K562 (cell line): Measurements from ENCODE around the gene SAP25. TPM values are rescaled to one million over a fixed set of nuclear protein-coding genes. Genes with fewer than 3 reads are reported as not detected.

ENCODE experiments used
- ATAC-seq: fragments of 200-7000 bp; cut with Tn5 transposase; 3 replicates; pipeline ENCODE4 v1.9.1; 2020; ENCODE audit warnings: moderate library complexity
- BruUV-seq: library from RNA; stranded (reverse); fragments of 400-500 nt; replicated peaks from 2 replicates; lab custom pipeline; 2021; lab: Mats Ljungman, UMichigan
- CTCF ChIA-PET: fragments of 300-600 bp; formaldehyde crosslinking; extraction: SDS; loops from one replicate; lab custom pipeline; 2021; ENCODE audit warnings: low intra/inter-chr PET ratio; lab: Yijun Ruan, JAX
- POLR2A ChIA-PET: fragments of 300-600, 350-650 bp; sonication (Branson Sonifier 250); formaldehyde crosslinking; extraction: SDS; loops from one replicate; lab custom pipeline; 2021; ENCODE audit warnings: antibody characterized with exemption, inconsistent platforms; lab: Yijun Ruan, JAX
- DNase-seq, 4 experiments: peaks; one replicate each; pipeline versions ENCODE4 v3.0.0 to v3.0.0-alpha.2; 2011 to 2018; ENCODE audit warnings: low spot score in 3 of 4, mixed read lengths in 3 of 4; ENCODE audit errors: extremely low read depth in 1 of 4
- FAIRE-seq: peaks from 2 replicates; lab custom pipeline; 2011; peaks lifted over from hg19 to GRCh38; lab: Jason Lieb, UNC
- H2AFZ ChIP-seq: 2 replicates; pipeline ENCODE4 v1.6.0; 2011; ENCODE audit warnings: low read depth, low read length, control low read depth, inconsistent platforms
- H3K27ac ChIP-seq: fragments of 200-600 bp; 3 replicates; pipeline ENCODE4 v1.8.0; 2011; ENCODE audit warnings: low read depth, mild to moderate bottlenecking, control low read depth, inconsistent platforms, low read length, moderate library complexity, mixed read lengths; ENCODE audit errors: extremely low read depth
- H3K27me3 ChIP-seq, 2 experiments: fragments of 300-600 bp in 1 of 2; 2 replicates in 1 of 2; 3 replicates in 1 of 2; pipeline versions ENCODE4 v1.6.0 to v1.8.0; 2011; ENCODE audit warnings: inconsistent platforms in 2 of 2, low read length in 2 of 2, mild to moderate bottlenecking in 1 of 2, mixed read lengths in 1 of 2, moderate library complexity in 1 of 2; ENCODE audit not compliant: control insufficient read depth in 2 of 2, insufficient read depth in 2 of 2
- H3K36me3 ChIP-seq: fragments of 300-600 bp; 3 replicates; pipeline ENCODE4 v1.8.0; 2011; ENCODE audit warnings: mild to moderate bottlenecking, low read length, inconsistent platforms; ENCODE audit not compliant: control insufficient read depth, insufficient read depth
- H3K4me1 ChIP-seq, 2 experiments: fragments of 200-600 bp in 1 of 2; replicated peaks in 1 of 2; 2 replicates in 1 of 2; 3 replicates in 1 of 2; pipeline versions ENCODE4 v1.5.1 to v1.8.0; 2011; ENCODE audit warnings: inconsistent platforms in 2 of 2, low read length in 2 of 2, mild to moderate bottlenecking in 1 of 2, mixed read lengths in 1 of 2, moderate library complexity in 1 of 2; ENCODE audit not compliant: control insufficient read depth in 2 of 2, insufficient read depth in 2 of 2
- H3K4me2 ChIP-seq: 2 replicates; pipeline ENCODE4 v1.6.1; 2011; ENCODE audit warnings: low read length, control low read depth, inconsistent platforms, mixed read lengths; ENCODE audit not compliant: insufficient read depth
- H3K4me3 ChIP-seq: fragments of 200-600 bp; sonication (generic), shearing (Covaris generic); 2 replicates; pipeline ENCODE4 v1.5.1; 2016; ENCODE audit warnings: control low read depth, inconsistent platforms
- H3K79me2 ChIP-seq: fragments of 200-600 bp; 3 replicates; pipeline ENCODE4 v1.8.0; 2011; ENCODE audit warnings: low read length, inconsistent platforms; ENCODE audit not compliant: control insufficient read depth, insufficient read depth
- H3K9ac ChIP-seq, 2 experiments: 2 replicates each; pipeline versions ENCODE4 v1.6.0 to v1.6.1; 2011; ENCODE audit warnings: low read depth in 2 of 2, low read length in 2 of 2, control low read depth in 1 of 2, inconsistent platforms in 1 of 2, mild to moderate bottlenecking in 1 of 2, mixed read lengths in 1 of 2; ENCODE audit not compliant: insufficient read depth in 1 of 2
- H3K9me1 ChIP-seq: one replicate; pipeline ENCODE4 v1.6.0; 2011; ENCODE audit warnings: inconsistent platforms, mild to moderate bottlenecking, low read length, moderate library complexity; ENCODE audit not compliant: control insufficient read depth, insufficient read depth
- H3K9me3 ChIP-seq: replicated peaks from 2 replicates; pipeline ENCODE4 v1.5.1; 2011; ENCODE audit warnings: low read depth, low read length, inconsistent platforms; ENCODE audit not compliant: control insufficient read depth, insufficient read depth
- H4K20me1 ChIP-seq: replicated peaks from 2 replicates; pipeline ENCODE4 v1.6.1; 2011; ENCODE audit warnings: low read length, inconsistent platforms, mixed read lengths; ENCODE audit not compliant: control insufficient read depth, insufficient read depth
- ARID3A ChIP-seq: IDR thresholded peaks from 2 replicates; pipeline ENCODE4 v1.6.1; 2012; ENCODE audit warnings: low read depth, low read length, improper control_type of control experiment, borderline replicate concordance
- EGR1 ChIP-seq: fragments of 450-650 bp; conservative IDR thresholded peaks from 2 replicates; pipeline ENCODE4 v1.6.1; 2017; ENCODE audit warnings: mild to moderate bottlenecking
- FOXJ3 ChIP-seq: sonication (generic); formaldehyde crosslinking; IDR thresholded peaks from 2 replicates; pipeline ENCODE4 v1.4.0; 2020; ENCODE audit warnings: mild to moderate bottlenecking, missing genetic modification reagents
- HDGF ChIP-seq: fragments of 450-650 bp; IDR thresholded peaks from 2 replicates; pipeline ENCODE4 v1.6.1; 2016
- HMGN3 ChIP-seq: IDR thresholded peaks from 2 replicates; pipeline ENCODE4 v1.6.1; 2011; ENCODE audit warnings: borderline replicate concordance, low read depth, mild to moderate bottlenecking, mixed read lengths, low read length; ENCODE audit not compliant: insufficient read length; ENCODE audit errors: extremely low read depth
- IRF2 ChIP-seq: sonication (generic); formaldehyde crosslinking; IDR thresholded peaks from 2 replicates; pipeline ENCODE4 v1.8.1; 2022; ENCODE audit warnings: mild to moderate bottlenecking, missing genetic modification reagents
- NKRF ChIP-seq: fragments of 450-650 bp; IDR thresholded peaks from 2 replicates; pipeline ENCODE4 v1.6.1; 2016; ENCODE audit warnings: borderline replicate concordance
- PHB ChIP-seq: fragments of 250-450 bp; sonication (Bioruptor Pico); IDR thresholded peaks from 2 replicates; pipeline ENCODE4 v1.5.0; 2021
- POLR2AphosphoS2 ChIP-seq: IDR thresholded peaks from 2 replicates; pipeline ENCODE4 v1.6.1; 2012; ENCODE audit warnings: low read length, improper control_type of control experiment
- PRDM10 ChIP-seq: fragments of 450-650 bp; IDR thresholded peaks from 2 replicates; pipeline ENCODE4 v1.6.1; 2018; ENCODE audit not compliant: partially characterized antibody
- RAD51 ChIP-seq: fragments of 450-650 bp; IDR thresholded peaks from 2 replicates; pipeline ENCODE4 v1.7.1; 2016; ENCODE audit warnings: low read depth, mild to moderate bottlenecking, borderline replicate concordance
- SRSF1 ChIP-seq: fragments of 200-400 bp; formaldehyde crosslinking; IDR thresholded peaks from 2 replicates; pipeline ENCODE4 v1.6.1; 2017; ENCODE audit warnings: mild to moderate bottlenecking, low read depth, low read length, moderate library complexity
- ZBTB43 ChIP-seq: sonication (generic); formaldehyde crosslinking; IDR thresholded peaks from 2 replicates; pipeline ENCODE4 v1.8.0; 2023; ENCODE audit warnings: mild to moderate bottlenecking, missing genetic modification reagents
- ZFP36 ChIP-seq: fragments of 150-350 bp; IDR thresholded peaks from 2 replicates; pipeline ENCODE4 v1.6.1; 2018; ENCODE audit warnings: low read length, low read depth; ENCODE audit not compliant: partially characterized antibody
- ZNF239 ChIP-seq: fragments of 250-450 bp; sonication (Bioruptor Pico); IDR thresholded peaks from 2 replicates; pipeline ENCODE4 v1.4.0; 2020; ENCODE audit warnings: mild to moderate bottlenecking
- WGBS: fragments of 100-300 bp; shearing (Covaris generic); methylation state at CpG from one replicate; pipeline ENCODE4 v1.1.6; 2016; ENCODE audit warnings: low coverage, mixed read lengths; ENCODE audit not compliant: insufficient coverage; ENCODE audit errors: missing lambda C conversion rate; 5-methylcytosine and 5-hydroxymethylcytosine counted together
- in situ Hi-C: fragments of 300-500 bp; cut with MboI; formaldehyde crosslinking; loops from 4 replicates; pipeline ENCODE4 v1.15.0; 2018; ENCODE audit warnings: inconsistent platforms, mixed read lengths
- intact Hi-C: fragments of 100-400 bp; cut with micrococcal nuclease; formaldehyde crosslinking; loops from 2 replicates; pipeline ENCODE4 v1.14.2; 2022
- polyA plus RNA-seq, 8 experiments: library from polyadenylated mRNA; depleted of rRNA in 4 of 8; stranded (reverse) in 5 of 8; unstranded in 3 of 8; fragments of >200 nt; fragmentation: Nextera tagmentation in 2 of 8; fragmentation: Illumina TruSeq in 1 of 8; extraction: Ambion mirVana in 2 of 8; extraction: Trizol in 1 of 8; gene quantifications; 2 replicates each; pipeline versions ENCODE4 v1.2.1 to v1.2.3, GENCODE V29; 2011 to 2014; ENCODE audit warnings: inconsistent platforms in 1 of 8, missing spikeins in 1 of 8
- total RNA-seq, 7 experiments: library from RNA; depleted of rRNA in 6 of 7; stranded (reverse); fragments of >200 nt in 6 of 7; fragmentation: Illumina TruSeq in 2 of 7; extraction: Trizol in 2 of 7; gene quantifications; 2 replicates each; pipeline versions ENCODE4 v1.2.1 to v1.2.3, GENCODE V29; 2011 to 2021; ENCODE audit warnings: low replicate concordance in 1 of 7

Gene SAP25
- total and polyA plus RNA-seq, 9 of the 15 experiments (the other 6 are each of a cell fraction or from before 2014, with no cell fraction given) = 0.13 to 5.3 (median 0.78) TPM; not detected in 1

GRCh38 chr7:100553032-100553431 lies 20.7 kb downstream of the SAP25 start:
- ChIA-PET POLR2A (interaction anchor here (0.9 to 2.1 kb wide), 3 partner anchors 11 to 17 kb away, joined by 3 to 14 read pairs (median 3); partner anchors contain the start of gene AGFG2), CTCF (no interaction called here)
- DNase-seq (no peak), FAIRE-seq (no peak), ATAC-seq (no peak)
- H3K9ac ChIP-seq = no peak overlapping the region
- no TSS peak for BruUV-seq
- H4K20me1 ChIP-seq = no peaks in the 10 kb centered on the region
- peaks cover 11% of the 10 kb centered on the region; the same call in 2 of the 3 replicates for H3K79me2 ChIP-seq
- no peak overlapping the region for H2AFZ ChIP-seq
- no peak overlapping the region for H3K27ac ChIP-seq
- no peak overlapping the region for H3K4me2 ChIP-seq
- in situ Hi-C loops (loop anchor here (25.0 kb wide), 1 partner anchor 91 kb away; the partner anchor contains the start of gene SPACDR), intact Hi-C loops (no loop called here)
- H3K4me3 ChIP-seq = no peak overlapping the region
- TF ChIP-seq IRF2 (CRISPR knock-in tag) (no peak), HDGF (no peak), ZBTB43 (CRISPR knock-in tag) (no peak), PHB (CRISPR knock-in tag) (no peak), FOXJ3 (CRISPR knock-in tag) (no peak), HMGN3 (no peak), EGR1 (no peak), ZNF239 (CRISPR knock-in tag) (no peak), ZFP36 (no peak), RAD51 (no peak), NKRF (no peak), POLR2AphosphoS2 (no peak), ARID3A (no peak), PRDM10 (no peak), SRSF1 (no peak)
- WGBS = 87% methylated on average over 3 of the region's 3 CpGs
- no peaks in the 10 kb centered on the region for H3K9me1 ChIP-seq
- no peaks in the 10 kb centered on the region for H3K27me3 ChIP-seq
- H3K4me1 ChIP-seq = peaks cover 7 to 18% of the 10 kb centered on the region in 2 experiments; a peak in 4 of 5 replicates
- H3K36me3 ChIP-seq = peaks cover 73% of the 10 kb centered on the region
- no peaks in the 10 kb centered on the region for H3K9me3 ChIP-seq
